ENCODE data around the gene SEPTIN12. TPM values are rescaled to one million over a fixed set of nuclear protein-coding genes. Genes with fewer than 3 reads are reported as not detected.

SEPTIN12 gene
- total and polyA plus RNA-seq, 10 of the 15 experiments (the other 5 are each of a cell fraction or from before 2014, with no cell fraction given): not detected

- no peak for FAIRE-seq
Observed at GRCh38 chr16:4772351-4772750, 15.8 kb downstream of the SEPTIN12 start.

More at GRCh38 chr16:4772351-4772750, 15.8 kb downstream of the SEPTIN12 start:
- Histone ChIP-seq H3K9ac (ENCODE audit: control insufficient read depth, insufficient read depth, low read length) (no peak overlapping the region), H4K20me1 (ENCODE audit: control insufficient read depth, insufficient read depth) (no peaks in the 10 kb centered on the region), H3K27me3 (replicated peaks in 1 of 2; ENCODE audit: control insufficient read depth in 2 of 2, insufficient read depth in 2 of 2, low read length in 1 of 2) (no peaks in the 10 kb centered on the region), H3K4me1 (ENCODE audit: control insufficient read depth, insufficient read depth, low read length) (0 out of 2 replicates have a peak, but pooled peaks cover 2% of the 10 kb centered on the region), H2AFZ (ENCODE audit: control insufficient read depth, low read depth, low read length) (no peak overlapping the region), H3K4me3 (no peak overlapping the region), H3K4me2 (ENCODE audit: control insufficient read depth, insufficient read depth) (no peak overlapping the region), H3K36me3 (ENCODE audit: control insufficient read depth in 2 of 2, insufficient read depth in 2 of 2, low read length in 1 of 2) (no peaks in the 10 kb centered on the region), H3K9me3 (replicated peaks; ENCODE audit: control insufficient read depth, insufficient read depth, low read length) (no peaks in the 10 kb centered on the region), H3K27ac (ENCODE audit: control insufficient read depth, insufficient read depth) (no peak overlapping the region), H3K79me2 (ENCODE audit: control insufficient read depth, insufficient read depth, low read length) (no peaks in the 10 kb centered on the region)
- ChIA-PET SMC1A (ENCODE audit: uncharacterized antibody, unreplicated experiment) (interaction anchor here (1.0 kb wide), 1 partner anchor 38 kb away, joined by 3 read pairs; the partner anchor contains the start of genes ANKS3 and DNAAF8), RAD21 (ENCODE audit: unreplicated experiment) (interaction anchor here (0.8 kb wide), 1 partner anchor 27 kb away, joined by 3 read pairs; no protein-coding TSS in a partner anchor), POLR2A (interaction anchor here (0.7 kb wide), 1 partner anchor 204 kb away, joined by 3 read pairs; no protein-coding TSS in a partner anchor), CTCF (interaction anchor here (0.7 kb wide), 1 partner anchor 843 kb away, joined by 3 read pairs; no protein-coding TSS in a partner anchor)
- TF ChIP-seq EP300 (IDR thresholded peaks at IDR 0.05; ENCODE audit: borderline replicate concordance in 1 of 2, control insufficient read depth in 1 of 2, low read depth in 2 of 2, low read length in 2 of 2) (no peak), CBX5 (IDR thresholded peaks at IDR 0.05; ENCODE audit: low read depth) (no peak), SREBF1 (IDR thresholded peaks at IDR 0.05; ENCODE audit: low read length) (no peak), ZNF24 (IDR thresholded peaks at IDR 0.05) (no peak), E4F1 (IDR thresholded peaks at IDR 0.05; ENCODE audit: borderline replicate concordance, partially characterized antibody) (no peak), NBN (IDR thresholded peaks at IDR 0.05) (no peak), TCF12 (IDR thresholded peaks at IDR 0.05; ENCODE audit: low read depth, low read length) (no peak)
- intact Hi-C loops (cut with micrococcal nuclease; ENCODE audit: unreplicated experiment) (no loop called here), in situ Hi-C loops (cut with MboI) (no loop called here)
- no TSS peak for BruUV-seq (replicated peaks)
- DNase-seq (ENCODE audit: low read depth, low spot score): no peak
- WGBS (ENCODE audit: insufficient coverage, insufficient replicate concordance, low lambda C conversion rate, missing lambda C conversion rate): 64% methylated on average over 5 of the region's 5 CpGs
- ATAC-seq: no peak
